Fibroblast of skin of right quadriceps (primary cell): Measurements from ENCODE around the gene MMADHC.

Experiments used
- DNase-seq: peaks from one replicate; pipeline ENCODE4 v3.0.0-alpha.2; 2013

Gene MMADHC

DNA sequence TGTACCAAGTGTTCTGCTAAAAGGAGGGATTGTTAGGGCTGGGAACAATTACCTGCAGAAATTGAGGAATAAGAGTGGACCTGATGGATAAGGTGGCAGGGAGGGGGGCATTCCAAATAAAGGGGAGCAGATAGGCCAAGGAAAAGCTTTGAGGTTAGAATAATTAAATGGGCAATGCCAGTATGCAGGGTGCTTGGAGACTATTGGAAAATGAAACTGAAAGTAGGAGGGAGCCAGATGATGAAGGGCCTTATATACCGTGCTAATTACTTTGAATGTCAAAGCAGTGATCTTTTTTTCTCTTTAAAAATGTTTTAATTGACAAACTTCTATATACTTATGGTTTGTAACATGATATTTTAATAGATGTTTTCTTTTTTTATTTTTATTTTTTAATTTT lies 42.9 kb downstream of the MMADHC start:
- DNase-seq, result no peak

DNA sequence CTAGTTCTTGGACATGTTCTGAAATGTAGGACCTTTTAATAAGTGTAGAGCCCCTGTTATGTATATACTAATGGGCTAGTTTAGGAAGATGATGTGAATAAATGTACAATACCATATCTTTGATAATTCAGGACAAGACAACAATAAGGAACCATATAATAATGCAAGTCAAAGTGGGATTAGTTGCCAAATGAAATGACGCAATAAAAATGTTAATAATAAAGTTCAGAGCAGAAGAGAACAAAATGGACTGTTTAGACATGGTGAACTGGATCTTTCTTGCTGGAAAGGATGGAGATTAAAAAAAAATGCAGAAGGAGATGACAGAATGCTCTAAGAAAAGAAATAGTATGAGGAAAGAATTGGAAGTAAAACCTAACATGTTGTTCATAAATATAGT lies 43.7 kb downstream of the MMADHC start:
- DNase-seq, result no peak

DNA sequence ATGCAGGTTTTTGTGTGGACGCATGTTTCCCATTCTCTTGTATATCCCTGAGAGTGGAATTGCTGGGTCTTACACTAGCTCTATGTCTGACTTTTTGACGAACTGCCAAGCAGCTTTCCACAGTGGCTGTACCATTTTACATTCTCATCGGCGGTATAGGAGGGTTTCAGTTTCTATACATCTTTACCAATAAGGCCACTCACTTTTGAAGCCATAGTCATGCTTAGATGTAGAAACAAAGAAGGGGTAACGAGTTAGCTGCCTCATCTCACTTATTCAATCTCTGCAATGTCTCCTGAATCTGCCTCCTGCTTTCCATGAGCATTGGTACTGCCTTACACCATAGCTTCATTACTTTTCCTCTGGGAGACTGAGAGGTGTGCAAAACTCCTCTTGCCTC lies 47.4 kb downstream of the MMADHC start:
- DNase-seq, result no peak

DNA sequence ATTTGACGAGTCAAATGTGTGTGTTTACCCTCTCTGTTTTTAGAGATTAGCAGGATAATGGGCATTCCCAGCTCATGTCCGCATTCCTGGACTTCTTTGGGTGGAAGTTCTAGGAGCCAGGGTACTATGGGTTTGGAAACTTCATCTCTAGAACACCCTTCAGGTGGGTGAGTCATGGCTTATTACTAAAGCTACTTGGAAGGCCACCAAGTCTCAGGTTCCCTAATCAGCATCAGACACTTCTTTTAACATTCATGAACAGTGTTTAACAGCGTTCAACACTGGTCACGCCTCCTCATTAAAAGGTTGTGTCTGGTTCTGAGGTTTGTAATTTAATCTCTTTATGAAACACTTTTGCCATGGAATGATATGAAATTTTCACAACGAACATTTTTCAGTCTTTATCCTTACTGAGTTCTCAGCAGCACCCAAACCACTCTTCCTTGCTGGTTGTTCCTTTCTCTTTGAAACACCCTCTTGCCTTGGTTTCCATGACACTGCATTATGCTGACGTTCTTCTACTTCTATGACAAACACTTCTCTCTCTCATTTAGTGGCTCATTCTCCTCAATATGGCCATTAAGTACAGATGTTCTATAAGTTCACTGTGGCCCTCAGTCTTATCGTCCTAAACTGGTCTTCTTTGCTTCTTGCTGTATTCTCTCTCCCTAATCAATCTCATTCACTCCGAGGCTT lies 49.3 kb downstream of the MMADHC start:
- no peak for DNase-seq

DNA sequence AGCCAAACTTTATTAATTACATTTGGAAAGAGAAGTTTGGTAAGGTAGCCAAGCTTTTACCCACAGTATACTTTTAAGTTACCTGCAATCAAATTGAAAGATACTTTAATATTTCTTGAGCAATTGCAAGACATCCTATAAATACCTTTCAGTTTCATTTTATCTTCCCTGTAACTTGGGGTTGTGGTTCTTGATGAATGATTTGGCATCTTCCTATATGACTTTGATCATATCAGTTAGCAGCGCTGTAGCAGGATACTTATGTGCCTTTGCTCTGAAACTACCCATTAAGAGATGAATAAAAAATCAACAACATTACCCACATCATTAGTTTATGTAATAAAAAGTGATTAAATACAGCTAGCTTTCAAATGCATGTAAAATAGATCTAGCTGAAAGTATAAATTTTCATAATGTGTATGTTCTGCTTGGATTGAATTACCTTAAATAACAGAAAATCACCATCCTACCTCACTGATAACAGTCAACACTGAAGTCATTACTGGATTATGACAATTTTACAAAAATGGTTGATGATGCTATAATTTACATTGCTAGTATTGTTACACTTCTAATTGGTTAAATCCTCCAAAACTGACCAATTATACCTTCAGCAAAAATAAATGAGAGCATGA lies 50.4 kb downstream of the MMADHC start:
- DNase-seq, result no peak

DNA sequence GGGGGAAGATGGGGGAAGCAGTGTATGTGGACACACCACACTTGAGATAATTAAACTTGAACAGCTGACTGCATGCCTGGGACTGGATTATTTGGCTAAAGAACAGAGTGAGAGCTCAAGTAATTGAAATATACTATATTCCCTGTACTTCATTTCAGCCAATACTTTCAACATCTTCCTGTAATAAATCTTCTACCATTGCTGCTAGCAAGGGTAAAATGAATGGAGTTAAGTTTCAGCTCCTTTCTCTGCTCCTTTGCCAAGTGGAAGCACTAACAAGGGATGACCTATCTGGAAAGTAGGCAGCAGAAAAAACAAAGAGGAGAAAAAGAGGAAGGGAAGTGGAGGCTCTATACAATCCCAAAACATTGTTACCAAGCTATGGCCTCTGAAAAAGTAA lies 50.9 kb downstream of the MMADHC start:
- peak; percentile 38 for DNase-seq

DNA sequence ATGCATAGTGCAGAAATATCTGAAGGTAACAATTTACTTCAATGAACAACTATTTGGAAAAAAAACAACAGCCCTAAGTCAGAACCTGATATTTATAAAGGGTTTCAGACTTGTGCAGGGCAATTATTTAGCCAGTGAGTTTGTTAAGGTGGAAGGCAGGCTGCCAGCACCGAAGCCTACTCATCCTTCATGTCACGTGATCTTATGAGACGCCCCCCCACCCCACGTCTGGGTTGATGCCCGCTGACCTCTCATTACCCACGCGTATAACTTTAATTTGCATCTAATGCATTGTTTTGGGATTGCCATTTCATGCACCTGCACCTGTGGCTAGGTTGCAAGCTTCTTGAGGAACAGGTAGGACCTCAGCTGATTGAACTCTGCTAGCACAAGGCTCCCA lies 52.9 kb downstream of the MMADHC start:
- no peak for DNase-seq

DNA sequence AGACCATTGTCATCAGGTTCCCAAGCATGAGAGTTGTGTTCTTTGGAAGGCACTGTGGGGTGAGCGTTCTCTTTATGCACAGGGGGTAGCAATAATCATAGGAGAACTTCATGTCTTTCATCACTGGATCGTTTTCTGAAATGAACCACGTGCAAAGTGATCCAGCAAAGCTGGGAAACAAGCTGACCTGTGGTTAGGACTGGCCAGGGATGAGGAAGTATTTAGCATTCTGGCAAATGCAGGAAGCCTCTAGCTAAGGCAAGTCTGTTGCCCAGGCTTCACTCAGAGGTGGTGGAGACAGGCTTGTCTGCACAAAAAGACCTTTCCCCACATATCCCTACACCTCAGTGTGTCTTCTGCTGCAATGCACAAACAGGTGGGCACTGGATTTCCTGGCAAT lies 58.6 kb downstream of the MMADHC start:
- no peak for DNase-seq

DNA sequence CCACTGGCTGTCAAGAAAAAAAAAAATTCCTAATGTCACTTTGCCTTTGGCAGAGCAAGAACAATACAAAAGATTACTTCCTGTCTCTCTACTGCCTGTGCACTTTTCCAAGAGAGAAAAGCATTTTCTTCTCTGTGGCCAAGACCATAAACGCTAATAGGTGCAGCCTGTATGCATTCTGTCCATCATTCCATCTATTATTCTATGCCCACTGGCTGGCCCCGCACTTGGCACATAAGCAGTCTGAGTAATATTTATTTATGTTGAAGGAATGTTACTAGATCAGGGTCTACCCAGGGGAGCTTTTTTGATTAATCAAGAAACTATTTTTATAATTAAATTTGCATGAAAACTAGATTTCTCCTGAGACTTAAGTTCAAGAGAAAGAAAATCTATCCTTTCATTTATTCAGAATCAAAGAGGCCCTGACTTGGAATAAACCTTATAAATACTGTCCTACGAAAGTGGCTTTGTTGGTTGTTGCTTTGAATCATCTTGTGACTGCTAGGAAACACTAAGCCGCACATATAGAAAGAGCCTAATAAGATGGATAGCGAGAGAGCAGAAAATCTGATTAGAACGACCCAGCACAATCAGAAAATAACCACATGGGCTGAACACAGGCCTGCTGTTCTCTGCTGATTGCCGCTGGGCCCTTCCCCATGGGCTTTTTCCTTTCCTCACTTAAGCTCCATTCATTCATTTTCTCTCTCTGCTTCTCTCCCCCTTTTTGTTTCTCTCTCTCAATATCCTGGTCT lies 59.4 kb downstream of the MMADHC start:
- peak; percentile 2 for DNase-seq

DNA sequence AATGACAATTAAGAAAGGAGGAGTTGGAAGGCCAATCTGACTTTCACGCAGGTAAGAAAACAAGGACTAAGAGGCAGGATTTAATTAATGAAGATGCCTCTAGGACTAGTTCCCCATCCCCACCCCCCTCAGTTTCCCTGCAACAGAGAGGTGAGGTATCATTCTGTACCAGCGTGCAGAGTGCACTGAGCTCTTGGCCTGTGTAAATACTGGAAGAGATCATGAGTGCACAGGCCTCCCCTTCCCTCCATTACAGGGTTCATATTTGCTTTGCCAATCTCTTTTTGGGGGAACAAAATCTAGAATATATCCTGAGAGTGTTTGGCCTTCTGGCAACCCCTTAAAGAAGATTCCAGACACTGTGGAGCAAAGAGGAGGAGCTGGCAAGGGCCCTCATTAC lies 60.9 kb downstream of the MMADHC start:
- DNase-seq, result no peak

DNA sequence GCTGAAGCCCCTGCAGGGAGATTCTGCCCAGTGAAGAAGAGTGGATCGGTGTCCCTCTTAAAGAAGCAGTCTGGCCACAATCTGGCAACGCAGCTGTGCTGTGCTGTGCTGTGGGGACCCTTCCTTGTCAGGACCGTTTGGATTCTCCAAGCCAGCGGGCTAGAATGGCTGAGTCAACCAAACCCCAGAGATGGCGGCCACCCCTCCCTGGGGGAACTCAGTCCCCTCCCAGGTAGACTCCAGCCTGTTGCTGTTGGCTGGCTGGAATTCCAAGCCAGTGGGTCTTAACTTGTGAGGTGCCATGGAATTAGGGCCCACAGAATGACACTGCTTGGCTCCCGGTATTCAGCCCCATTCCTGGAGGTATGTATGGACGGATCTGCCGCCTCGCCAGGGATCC lies 62.3 kb downstream of the MMADHC start:
- no peak for DNase-seq
